ENCODE measurements around the gene KLHL12.

The KLHL12 gene

GRCh38 chr1:202844935-202845334 lies 82.1 kb downstream of the KLHL12 start:
- no peak for DNase-seq (ENCODE audit: extremely low read depth in 1 of 2, low read depth in 1 of 2)

GRCh38 chr1:202844259-202844658 lies 82.8 kb downstream of the KLHL12 start:
- no peak for DNase-seq (ENCODE audit: extremely low read depth in 1 of 2, low read depth in 1 of 2)

GRCh38 chr1:202843081-202843480 lies 84.0 kb downstream of the KLHL12 start:
- no peak for DNase-seq (ENCODE audit: extremely low read depth in 1 of 2, low read depth in 1 of 2)

Data from stimulated activated CD8-positive, alpha-beta memory T cell treated with anti-CD3 and anti-CD28 coated beads, Interleukin-7, amount 100 ng/mL, for 48 hours (primary cell).